HepG2 (cell line): Measurements from ENCODE around the gene BPIFB6. TPM values are rescaled to one million over a fixed set of nuclear protein-coding genes. Genes with fewer than 3 reads are reported as not detected.

ENCODE experiments used
- CAMTA2 ChIP-seq: sonication (generic); formaldehyde crosslinking; IDR thresholded peaks from 2 replicates; pipeline ENCODE4 v1.4.0; 2020; ENCODE audit warnings: mild to moderate bottlenecking, missing genetic modification reagents, borderline replicate concordance
- CBX2 ChIP-seq, 2 experiments: fragments of 200-600 bp in 1 of 2; sonication (generic); formaldehyde crosslinking in 1 of 2; IDR thresholded peaks; 2 replicates each; pipeline versions ENCODE4 v1.7.0 to v1.8.1; 2018 to 2022; ENCODE audit warnings: low read depth in 2 of 2, low read length in 1 of 2, mild to moderate bottlenecking in 1 of 2, missing genetic modification reagents in 1 of 2
- ETS1 ChIP-seq: sonication (generic); formaldehyde crosslinking; IDR thresholded peaks from 2 replicates; pipeline ENCODE4 v1.4.0; 2020; ENCODE audit warnings: missing genetic modification reagents
- FOXA1 ChIP-seq, 2 experiments: fragments of 450-650 bp in 1 of 2; sonication (generic) in 1 of 2; formaldehyde crosslinking in 1 of 2; IDR thresholded peaks; 2 replicates each; pipeline versions ENCODE4 v1.4.0 to v1.6.1; 2016 to 2020; ENCODE audit warnings: missing genetic modification reagents in 1 of 2
- HDAC2 ChIP-seq: sonication (generic); formaldehyde crosslinking; IDR thresholded peaks from 2 replicates; pipeline ENCODE4 v1.4.0; 2020; ENCODE audit warnings: missing genetic modification reagents
- HIVEP1 ChIP-seq: sonication (generic); formaldehyde crosslinking; IDR thresholded peaks from 2 replicates; pipeline ENCODE4 v1.4.0; 2020; ENCODE audit warnings: mild to moderate bottlenecking, missing genetic modification reagents
- NR2F1 ChIP-seq, 2 experiments: fragments of 450-650 bp in 1 of 2; formaldehyde crosslinking in 1 of 2; IDR thresholded peaks; 2 replicates each; pipeline versions ENCODE4 v1.5.0 to v1.6.1; 2016 to 2020; ENCODE audit warnings: mild to moderate bottlenecking in 1 of 2, missing compliant biosample characterization in 1 of 2, missing genetic modification reagents in 1 of 2, moderate library complexity in 1 of 2
- NR2F2 ChIP-seq: IDR thresholded peaks from 2 replicates; pipeline ENCODE4 v1.6.1; 2012; ENCODE audit warnings: low read depth, inconsistent platforms, borderline replicate concordance
- PATZ1 ChIP-seq: sonication (generic); formaldehyde crosslinking; IDR thresholded peaks from 2 replicates; pipeline ENCODE4 v1.4.0; 2020; ENCODE audit warnings: missing genetic modification reagents
- POLR2G ChIP-seq: fragments of 200-400 bp; formaldehyde crosslinking; IDR thresholded peaks from 2 replicates; pipeline ENCODE4 v1.6.1; 2018; ENCODE audit warnings: mild to moderate bottlenecking, low read depth, low read length, moderate library complexity
- RNF2 ChIP-seq: fragments of 450-650 bp; conservative IDR thresholded peaks from 2 replicates; pipeline ENCODE4 v1.6.1; 2016; ENCODE audit warnings: low read depth
- SMARCE1 ChIP-seq: fragments of 450-650 bp; IDR thresholded peaks from 2 replicates; pipeline ENCODE4 v1.6.1; 2017; ENCODE audit warnings: borderline replicate concordance
- SSRP1 ChIP-seq: IDR thresholded peaks from 2 replicates; pipeline ENCODE4 v1.6.1; 2016; ENCODE audit warnings: control low read depth
- TAF15 ChIP-seq: fragments of 200-400 bp; formaldehyde crosslinking; IDR thresholded peaks from one replicate; pipeline ENCODE4 v1.6.1; 2018; ENCODE audit warnings: mild to moderate bottlenecking, low read depth, low read length; ENCODE audit not compliant: poor library complexity, severe bottlenecking
- TCF12 ChIP-seq, 2 experiments: fragments of 450-650 bp in 1 of 2; sonication (generic) in 1 of 2; formaldehyde crosslinking in 1 of 2; IDR thresholded peaks; 2 replicates each; pipeline versions ENCODE4 v1.6.1 to v1.8.0; 2017 to 2022; ENCODE audit warnings: antibody characterized with exemption in 1 of 2, mild to moderate bottlenecking in 1 of 2, missing genetic modification reagents in 1 of 2, moderate library complexity in 1 of 2
- TRIM24 ChIP-seq: sonication (generic); formaldehyde crosslinking; IDR thresholded peaks from 2 replicates; pipeline ENCODE4 v1.8.0; 2022; ENCODE audit warnings: mild to moderate bottlenecking, missing genetic modification reagents
- YY1 ChIP-seq: IDR thresholded peaks from 2 replicates; pipeline ENCODE4 v1.6.1; 2011; ENCODE audit warnings: low read length, low read depth, moderate library complexity, mild to moderate bottlenecking; ENCODE audit not compliant: insufficient read depth, insufficient replicate concordance
- ZBTB8A ChIP-seq: sonication (generic); formaldehyde crosslinking; IDR thresholded peaks from 2 replicates; pipeline ENCODE4 v1.4.0; 2020; ENCODE audit warnings: mild to moderate bottlenecking, low read depth, missing genetic modification reagents, borderline replicate concordance
- ZFP36L2 ChIP-seq: sonication (generic); formaldehyde crosslinking; IDR thresholded peaks from 2 replicates; pipeline ENCODE4 v1.4.0; 2020; ENCODE audit warnings: missing genetic modification reagents
- ZNF124 ChIP-seq: sonication (generic); formaldehyde crosslinking; IDR thresholded peaks from 2 replicates; pipeline ENCODE4 v1.4.0; 2020; ENCODE audit warnings: missing genetic modification reagents
- ZNF337 ChIP-seq: sonication (generic); formaldehyde crosslinking; IDR thresholded peaks from 2 replicates; pipeline ENCODE4 v1.5.1; 2020; ENCODE audit warnings: missing genetic modification reagents, low read depth, mild to moderate bottlenecking, borderline replicate concordance
- ZNF367 ChIP-seq: sonication (generic); formaldehyde crosslinking; IDR thresholded peaks from 2 replicates; pipeline ENCODE4 v1.4.0; 2020; ENCODE audit warnings: missing genetic modification reagents, borderline replicate concordance
- ZNF552 ChIP-seq: sonication (generic); formaldehyde crosslinking; IDR thresholded peaks from 2 replicates; pipeline ENCODE4 v1.9.0; 2022; ENCODE audit warnings: missing genetic modification reagents, mild to moderate bottlenecking, borderline replicate concordance
- ZNF567 ChIP-seq: sonication (generic); formaldehyde crosslinking; IDR thresholded peaks from 2 replicates; pipeline ENCODE4 v1.8.1; 2023; ENCODE audit warnings: mild to moderate bottlenecking, missing genetic modification reagents, borderline replicate concordance
- ZNF569 ChIP-seq: sonication (generic); formaldehyde crosslinking; IDR thresholded peaks from 2 replicates; pipeline ENCODE4 v1.5.0; 2020; ENCODE audit warnings: mild to moderate bottlenecking, missing genetic modification reagents, moderate library complexity, borderline replicate concordance
- ZNF790 ChIP-seq: sonication (generic); formaldehyde crosslinking; IDR thresholded peaks from 2 replicates; pipeline ENCODE4 v1.8.0; 2022; ENCODE audit warnings: missing genetic modification reagents, mild to moderate bottlenecking, borderline replicate concordance
- polyA plus RNA-seq, 8 experiments: library from polyadenylated mRNA; depleted of rRNA in 3 of 8; stranded (reverse) in 7 of 8; unstranded in 1 of 8; fragments of >200 nt; fragmentation: Illumina TruSeq in 4 of 8; extraction: Trizol in 4 of 8; gene quantifications; 2 replicates each; pipeline versions ENCODE4 v1.2.1 to v1.2.3, GENCODE V29; 2011 to 2016; ENCODE audit warnings: low read depth in 4 of 8, missing spikeins in 1 of 8, mixed read lengths in 1 of 8; ENCODE audit not compliant: insufficient read depth in 1 of 8
- total RNA-seq, 5 experiments: library from RNA; depleted of rRNA; stranded (reverse); fragments of >200 nt; fragmentation: Illumina TruSeq; extraction: Trizol; gene quantifications; 2 replicates each; pipeline ENCODE4 v1.2.3, GENCODE V29; 2016; ENCODE audit warnings: low read depth in 1 of 5

Gene BPIFB6
- total and polyA plus RNA-seq, 2 of the 13 experiments (the other 11 are each of a cell fraction or from before 2014, with no cell fraction given), result 0.13 to 1.7 TPM

- peak; percentile 92 for TF ChIP-seq HDAC2 (CRISPR knock-in tag)
- TF ChIP-seq TAF15, result peak; percentile 10
- peak; percentile 93 for TF ChIP-seq PATZ1 (CRISPR knock-in tag)
- no peak for TF ChIP-seq CBX2 (IDR thresholded peaks at IDR 0.05; ENCODE audit: low read depth, low read length)
- no peak for TF ChIP-seq CBX2 (CRISPR knock-in tag; IDR thresholded peaks at IDR 0.05; ENCODE audit: low read depth)
- TF ChIP-seq ZNF552 (CRISPR knock-in tag), result peak; percentile 95
- no peak for TF ChIP-seq ETS1 (CRISPR knock-in tag)
- no peak for TF ChIP-seq SMARCE1
- peak; percentile 56 for TF ChIP-seq RNF2
- peak; percentile 99 for TF ChIP-seq ZNF567 (CRISPR knock-in tag)
- no peak for TF ChIP-seq ZNF337 (CRISPR knock-in tag)
- TF ChIP-seq TCF12 (IDR thresholded peaks at IDR 0.05), result no peak
- peak; percentile 58; the same call in 1 of the 2 replicates for TF ChIP-seq TCF12 (CRISPR knock-in tag; IDR thresholded peaks at IDR 0.05)
- TF ChIP-seq ZNF569, result peak; percentile 70; the same call in 1 of the 2 replicates
- peak; percentile 84 for TF ChIP-seq YY1
- TF ChIP-seq POLR2G, result peak; percentile 99
- no peak for TF ChIP-seq ZBTB8A (CRISPR knock-in tag)
- peak; percentile 82; the same call in 1 of the 2 replicates for TF ChIP-seq ZNF124 (CRISPR knock-in tag)
- TF ChIP-seq FOXA1 (IDR thresholded peaks at IDR 0.05), result no peak
- peak; percentile 97 for TF ChIP-seq FOXA1 (CRISPR knock-in tag; IDR thresholded peaks at IDR 0.05)
- peak; percentile 74; the same call in 1 of the 2 replicates for TF ChIP-seq TRIM24
- no peak for TF ChIP-seq ZNF367
- peak; percentile 50; the same call in 1 of the 2 replicates for TF ChIP-seq HIVEP1
- TF ChIP-seq SSRP1 (CRISPR knock-in tag), result no peak; the same call in 1 of the 2 replicates
- TF ChIP-seq NR2F2, result peak; percentile 89; the same call in 1 of the 2 replicates
- TF ChIP-seq ZFP36L2 (CRISPR knock-in tag), result no peak; the same call in 1 of the 2 replicates
- TF ChIP-seq CAMTA2 (CRISPR knock-in tag), result peak; percentile 90; the same call in 1 of the 2 replicates
- TF ChIP-seq NR2F1 (CRISPR knock-in tag; IDR thresholded peaks at IDR 0.05), result peak; percentile 61 to 86; a peak in 3 of 4 replicates
- no peak for TF ChIP-seq ZNF790 (CRISPR knock-in tag)
Measured at GRCh38 chr20:33007376-33008335, 23.8 kb upstream of the BPIFB6 start, which contains the start of gene BPIFB2 (continued).
